Right lobe of liver (tissue), 4 donors: ENCODE data around the gene FXYD7.

Source experiments
- POLR2A ChIP-seq: fragments of 450-650 bp; IDR thresholded peaks from one replicate; pipeline ENCODE4 v1.6.1; 2017; ENCODE audit warnings: antibody characterized with exemption, mild to moderate bottlenecking
- TF ChIP-seq, protein P1 (sequence below), 4 donors: fragments of 200-600 bp in 3 of 4; fragments of 450-650 bp in 1 of 4; IDR thresholded peaks; one replicate each; pipeline versions ENCODE4 v1.5.1 to v1.8.0; 2016 to 2022; ENCODE audit warnings: antibody characterized with exemption in 4 of 4, mild to moderate bottlenecking in 2 of 4
- donor health status: DM: no; HTN: no; CAD: no.
- donor health status: DM: no; HTN: no; CAD: no.
- donor health status: DM: no; HTN: yes; CAD: no.

DNA sequence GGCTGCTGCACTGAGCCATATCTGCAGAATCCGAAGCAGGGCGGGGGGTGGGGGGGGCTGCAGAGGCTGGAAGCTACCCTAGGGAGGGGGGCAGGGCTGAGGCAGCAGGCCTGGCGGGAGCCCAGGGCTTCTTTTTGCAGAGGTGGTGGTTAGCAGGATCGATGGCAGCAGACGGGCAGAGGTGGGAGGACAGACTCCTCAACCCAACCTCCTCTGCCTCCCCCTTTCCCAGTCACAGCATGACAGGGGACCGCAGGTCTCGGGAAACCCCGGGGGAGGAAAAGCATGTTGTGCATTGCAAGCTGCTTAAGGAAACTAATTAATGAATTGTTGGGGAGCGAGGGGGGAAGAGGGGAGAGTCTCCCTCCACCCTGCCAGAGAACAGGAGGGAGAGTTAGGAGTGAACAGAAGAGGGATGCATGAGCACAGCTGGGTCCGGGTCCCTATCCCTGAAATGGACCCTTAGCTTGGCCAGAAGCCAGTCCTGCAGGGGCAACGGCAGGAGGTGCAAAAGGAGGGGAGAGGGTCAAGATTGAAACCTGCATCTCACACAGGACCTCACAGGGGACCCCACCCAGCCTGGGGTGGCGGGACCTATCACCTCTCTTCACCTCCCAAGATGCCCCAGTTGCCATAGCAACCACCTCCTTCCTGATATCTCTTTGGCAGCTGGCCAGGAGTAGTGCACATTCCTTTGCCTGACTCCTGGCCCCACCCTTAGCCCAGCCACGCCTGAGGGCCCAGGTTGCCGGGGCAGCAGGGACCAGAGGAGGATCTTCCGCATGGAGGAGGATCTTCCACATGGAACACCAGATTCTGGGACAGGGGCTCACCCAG, 1.8 kb downstream of the FXYD7 start:
- no peak for TF ChIP-seq POLR2A
- TF ChIP-seq, protein P1, sequence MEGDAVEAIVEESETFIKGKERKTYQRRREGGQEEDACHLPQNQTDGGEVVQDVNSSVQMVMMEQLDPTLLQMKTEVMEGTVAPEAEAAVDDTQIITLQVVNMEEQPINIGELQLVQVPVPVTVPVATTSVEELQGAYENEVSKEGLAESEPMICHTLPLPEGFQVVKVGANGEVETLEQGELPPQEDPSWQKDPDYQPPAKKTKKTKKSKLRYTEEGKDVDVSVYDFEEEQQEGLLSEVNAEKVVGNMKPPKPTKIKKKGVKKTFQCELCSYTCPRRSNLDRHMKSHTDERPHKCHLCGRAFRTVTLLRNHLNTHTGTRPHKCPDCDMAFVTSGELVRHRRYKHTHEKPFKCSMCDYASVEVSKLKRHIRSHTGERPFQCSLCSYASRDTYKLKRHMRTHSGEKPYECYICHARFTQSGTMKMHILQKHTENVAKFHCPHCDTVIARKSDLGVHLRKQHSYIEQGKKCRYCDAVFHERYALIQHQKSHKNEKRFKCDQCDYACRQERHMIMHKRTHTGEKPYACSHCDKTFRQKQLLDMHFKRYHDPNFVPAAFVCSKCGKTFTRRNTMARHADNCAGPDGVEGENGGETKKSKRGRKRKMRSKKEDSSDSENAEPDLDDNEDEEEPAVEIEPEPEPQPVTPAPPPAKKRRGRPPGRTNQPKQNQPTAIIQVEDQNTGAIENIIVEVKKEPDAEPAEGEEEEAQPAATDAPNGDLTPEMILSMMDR (IDR thresholded peaks at IDR 0.05) = no peak
